ENCODE results near the gene CPA5. TPM values are rescaled to one million over a fixed set of nuclear protein-coding genes. Genes with fewer than 3 reads are reported as not detected.

The CPA5 gene
- total RNA-seq, 1 experiment from 2014 or later, result not detected

GRCh38 chr7:130369110-130369711 is 24.6 kb downstream of the CPA5 start (continued):
- no peak for TF ChIP-seq ZMAT4 (CRISPR knock-in tag; IDR thresholded peaks at IDR 0.05)

GRCh38 chr7:130369831-130370550 is 25.4 kb downstream of the CPA5 start:
- no peak for ATAC-seq

DNA sequence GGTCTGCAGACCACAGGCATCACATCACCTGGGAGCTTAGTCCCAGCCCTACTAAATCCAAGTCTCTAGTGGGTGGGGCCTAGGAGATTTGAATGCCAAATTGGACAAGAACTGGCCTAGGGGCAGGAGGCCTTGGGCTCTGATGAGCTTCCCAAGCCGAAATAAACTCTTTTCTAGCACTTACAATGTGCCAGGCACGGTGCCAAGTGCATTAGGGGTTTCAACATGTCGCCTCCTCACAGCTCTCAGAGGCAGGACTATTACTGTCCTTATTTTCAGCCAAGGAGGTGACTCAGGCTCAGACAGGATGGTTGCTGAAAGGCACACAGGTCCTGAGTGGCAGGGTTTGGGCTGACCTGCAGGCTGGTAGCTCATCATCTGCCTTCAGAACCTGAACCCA is 26.4 kb downstream of the CPA5 start:
- H3K27ac Mint-ChIP-seq, result no peak overlapping the region
- no peak for DNase-seq (ENCODE audit: low spot score)
- CTCF ChIA-PET, result no interaction called here
- H3K36me3 Mint-ChIP-seq, result peaks cover 5% of the 10 kb centered on the region
- H3K4me3 Mint-ChIP-seq, result no peak overlapping the region
- TF ChIP-seq FOXJ3 (CRISPR knock-in tag; IDR thresholded peaks at IDR 0.05; ENCODE audit: borderline replicate concordance) (no peak), ATF2 (CRISPR knock-in tag; IDR thresholded peaks at IDR 0.05; ENCODE audit: borderline replicate concordance, low read depth) (no peak), NFYB (CRISPR knock-in tag; conservative IDR thresholded peaks at IDR 0.05; ENCODE audit: low read depth) (no peak), JAZF1 (CRISPR knock-in tag; IDR thresholded peaks at IDR 0.05) (no peak), CREM (CRISPR knock-in tag; IDR thresholded peaks at IDR 0.05) (no peak), ZNF219 (CRISPR knock-in tag; IDR thresholded peaks at IDR 0.05; ENCODE audit: borderline replicate concordance) (no peak), FOXP1 (CRISPR knock-in tag; IDR thresholded peaks at IDR 0.05; ENCODE audit: borderline replicate concordance) (no peak)
- H3K9me3 Mint-ChIP-seq, result peaks cover 10% of the 10 kb centered on the region
- POLR2A ChIA-PET, result no interaction called here
- peaks cover 26% of the 10 kb centered on the region for H3K4me1 Mint-ChIP-seq
- no peak for ATAC-seq
- H3K27me3 Mint-ChIP-seq (ENCODE audit: low read depth), result no peaks in the 10 kb centered on the region; the same call in 1 of the 2 replicates

More at GRCh38 chr7:130369831-130370550, 25.4 kb downstream of the CPA5 start:
- H3K27ac Mint-ChIP-seq, result no peak overlapping the region
- peaks cover 3% of the 10 kb centered on the region; the same call in 1 of the 2 replicates for H3K36me3 Mint-ChIP-seq
- peaks cover 5% of the 10 kb centered on the region for H3K9me3 Mint-ChIP-seq
- peaks cover 36% of the 10 kb centered on the region for H3K4me1 Mint-ChIP-seq
- no peak for DNase-seq (ENCODE audit: low spot score)
- TF ChIP-seq, protein P1, sequence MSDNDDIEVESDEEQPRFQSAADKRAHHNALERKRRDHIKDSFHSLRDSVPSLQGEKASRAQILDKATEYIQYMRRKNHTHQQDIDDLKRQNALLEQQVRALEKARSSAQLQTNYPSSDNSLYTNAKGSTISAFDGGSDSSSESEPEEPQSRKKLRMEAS (CRISPR knock-in tag; IDR thresholded peaks at IDR 0.05), result no peak
- TF ChIP-seq, protein P2, sequence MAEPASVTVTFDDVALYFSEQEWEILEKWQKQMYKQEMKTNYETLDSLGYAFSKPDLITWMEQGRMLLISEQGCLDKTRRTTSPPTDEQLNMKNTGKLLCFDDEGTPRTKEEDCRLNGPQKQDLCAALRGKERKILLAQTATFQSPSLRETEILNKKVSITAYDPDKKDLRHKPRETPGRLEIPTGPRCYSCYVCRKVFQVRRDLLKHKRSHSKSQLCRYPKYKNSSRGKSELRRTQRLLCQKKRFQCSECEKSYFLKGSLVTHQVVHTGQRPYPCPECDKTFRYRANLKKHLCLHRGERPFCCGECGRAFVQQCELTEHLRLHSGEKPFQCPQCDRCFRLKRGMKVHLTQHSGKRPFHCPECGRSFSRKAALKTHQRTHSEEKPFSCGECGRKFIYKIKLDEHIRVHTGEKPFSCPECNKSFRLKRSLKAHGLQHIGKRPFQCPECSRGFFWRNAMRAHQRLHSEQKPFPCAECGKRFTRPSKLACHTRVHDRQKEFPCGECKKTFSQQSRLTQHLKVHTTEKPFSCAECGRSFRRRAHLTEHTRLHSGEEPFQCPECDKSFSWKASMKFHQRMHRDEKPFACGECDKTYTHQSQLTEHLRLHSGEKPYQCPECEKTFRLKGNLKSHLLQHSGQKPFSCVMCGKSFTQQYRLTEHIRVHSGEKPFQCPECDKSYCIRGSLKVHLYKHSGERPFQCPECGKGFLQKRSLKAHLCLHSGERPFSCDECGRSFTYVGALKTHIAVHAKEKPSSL (CRISPR knock-in tag; conservative IDR thresholded peaks at IDR 0.05), result no peak
- TF ChIP-seq HMGA2 (CRISPR knock-in tag; IDR thresholded peaks at IDR 0.05) (no peak), EMX1 (CRISPR knock-in tag; IDR thresholded peaks at IDR 0.05) (no peak), ATF3 (CRISPR knock-in tag; conservative IDR thresholded peaks at IDR 0.05) (no peak), NR3C1 (CRISPR knock-in tag; conservative IDR thresholded peaks at IDR 0.05; ENCODE audit: low read depth) (no peak), OVOL2 (CRISPR knock-in tag; IDR thresholded peaks at IDR 0.05; ENCODE audit: borderline replicate concordance) (no peak), E2F1 (CRISPR knock-in tag; IDR thresholded peaks at IDR 0.05) (no peak)
- TF ChIP-seq, protein P3, sequence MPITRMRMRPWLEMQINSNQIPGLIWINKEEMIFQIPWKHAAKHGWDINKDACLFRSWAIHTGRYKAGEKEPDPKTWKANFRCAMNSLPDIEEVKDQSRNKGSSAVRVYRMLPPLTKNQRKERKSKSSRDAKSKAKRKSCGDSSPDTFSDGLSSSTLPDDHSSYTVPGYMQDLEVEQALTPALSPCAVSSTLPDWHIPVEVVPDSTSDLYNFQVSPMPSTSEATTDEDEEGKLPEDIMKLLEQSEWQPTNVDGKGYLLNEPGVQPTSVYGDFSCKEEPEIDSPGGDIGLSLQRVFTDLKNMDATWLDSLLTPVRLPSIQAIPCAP (CRISPR knock-in tag; IDR thresholded peaks at IDR 0.05), result no peak
- TF ChIP-seq, protein P4, sequence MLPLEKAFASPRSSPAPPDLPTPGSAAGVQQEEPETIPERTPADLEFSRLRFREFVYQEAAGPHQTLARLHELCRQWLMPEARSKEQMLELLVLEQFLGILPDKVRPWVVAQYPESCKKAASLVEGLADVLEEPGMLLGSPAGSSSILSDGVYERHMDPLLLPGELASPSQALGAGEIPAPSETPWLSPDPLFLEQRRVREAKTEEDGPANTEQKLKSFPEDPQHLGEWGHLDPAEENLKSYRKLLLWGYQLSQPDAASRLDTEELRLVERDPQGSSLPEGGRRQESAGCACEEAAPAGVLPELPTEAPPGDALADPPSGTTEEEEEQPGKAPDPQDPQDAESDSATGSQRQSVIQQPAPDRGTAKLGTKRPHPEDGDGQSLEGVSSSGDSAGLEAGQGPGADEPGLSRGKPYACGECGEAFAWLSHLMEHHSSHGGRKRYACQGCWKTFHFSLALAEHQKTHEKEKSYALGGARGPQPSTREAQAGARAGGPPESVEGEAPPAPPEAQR (CRISPR knock-in tag; IDR thresholded peaks at IDR 0.05), result no peak
- TF ChIP-seq, protein P5, sequence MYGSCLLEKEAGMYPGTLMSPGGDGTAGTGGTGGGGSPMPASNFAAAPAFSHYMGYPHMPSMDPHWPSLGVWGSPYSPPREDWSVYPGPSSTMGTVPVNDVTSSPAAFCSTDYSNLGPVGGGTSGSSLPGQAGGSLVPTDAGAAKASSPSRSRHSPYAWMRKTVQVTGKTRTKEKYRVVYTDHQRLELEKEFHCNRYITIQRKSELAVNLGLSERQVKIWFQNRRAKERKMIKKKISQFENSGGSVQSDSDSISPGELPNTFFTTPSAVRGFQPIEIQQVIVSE (CRISPR knock-in tag; IDR thresholded peaks at IDR 0.05; ENCODE audit: borderline replicate concordance), result no peak
- H3K4me3 Mint-ChIP-seq, result no peak overlapping the region
- H3K27me3 Mint-ChIP-seq (ENCODE audit: low read depth), result no peaks in the 10 kb centered on the region
- ChIA-PET CTCF (interaction anchor here (1.0 kb wide), 1 partner anchor 11 kb away, joined by 4 read pairs; no protein-coding TSS in a partner anchor), POLR2A (no interaction called here)
